Type B pancreatic cell (in vitro differentiated cells): ENCODE measurements around the gene ZC3H7B. TPM values are rescaled to one million over a fixed set of nuclear protein-coding genes. Genes with fewer than 3 reads are reported as not detected.

ENCODE experiments used
- DNase-seq: peaks from one replicate; pipeline ENCODE4 v3.0.0; 2021; ENCODE audit warnings: mixed read lengths; ENCODE audit not compliant: unreplicated experiment; ENCODE audit errors: extremely low spot score
- H3K27ac Mint-ChIP-seq: 2 replicates; pipeline ENCODE4 v1.8.0; 2021; ENCODE audit warnings: mild to moderate bottlenecking, mixed read lengths
- H3K27me3 Mint-ChIP-seq: 2 replicates; pipeline ENCODE4 v1.8.0; 2021; ENCODE audit warnings: mixed read lengths
- H3K36me3 Mint-ChIP-seq: 2 replicates; pipeline ENCODE4 v1.8.0; 2021; ENCODE audit warnings: mixed read lengths
- H3K4me1 Mint-ChIP-seq: one replicate; pipeline ENCODE4 v1.8.0; 2021; ENCODE audit warnings: mixed read lengths; ENCODE audit not compliant: unreplicated experiment
- H3K4me3 Mint-ChIP-seq: 2 replicates; pipeline ENCODE4 v1.8.0; 2021; ENCODE audit warnings: mild to moderate bottlenecking, mixed read lengths
- H3K9me3 Mint-ChIP-seq: 2 replicates; pipeline ENCODE4 v1.8.0; 2021; ENCODE audit warnings: mixed read lengths
- total RNA-seq: library from RNA; stranded (reverse); gene quantifications from 2 replicates; pipeline ENCODE4 v1.2.1, GENCODE V29; 2021; ENCODE audit warnings: low replicate concordance
- TF ChIP-seq, protein P1 (sequence below): fragments of 200-600 bp; sonication (generic); conservative IDR thresholded peaks from 2 replicates; pipeline ENCODE4 v1.5.0; 2021; ENCODE audit warnings: antibody characterized with exemption, mild to moderate bottlenecking

ZC3H7B gene
- total RNA-seq, 1 donor from 2014 or later: 74.3 TPM

DNA sequence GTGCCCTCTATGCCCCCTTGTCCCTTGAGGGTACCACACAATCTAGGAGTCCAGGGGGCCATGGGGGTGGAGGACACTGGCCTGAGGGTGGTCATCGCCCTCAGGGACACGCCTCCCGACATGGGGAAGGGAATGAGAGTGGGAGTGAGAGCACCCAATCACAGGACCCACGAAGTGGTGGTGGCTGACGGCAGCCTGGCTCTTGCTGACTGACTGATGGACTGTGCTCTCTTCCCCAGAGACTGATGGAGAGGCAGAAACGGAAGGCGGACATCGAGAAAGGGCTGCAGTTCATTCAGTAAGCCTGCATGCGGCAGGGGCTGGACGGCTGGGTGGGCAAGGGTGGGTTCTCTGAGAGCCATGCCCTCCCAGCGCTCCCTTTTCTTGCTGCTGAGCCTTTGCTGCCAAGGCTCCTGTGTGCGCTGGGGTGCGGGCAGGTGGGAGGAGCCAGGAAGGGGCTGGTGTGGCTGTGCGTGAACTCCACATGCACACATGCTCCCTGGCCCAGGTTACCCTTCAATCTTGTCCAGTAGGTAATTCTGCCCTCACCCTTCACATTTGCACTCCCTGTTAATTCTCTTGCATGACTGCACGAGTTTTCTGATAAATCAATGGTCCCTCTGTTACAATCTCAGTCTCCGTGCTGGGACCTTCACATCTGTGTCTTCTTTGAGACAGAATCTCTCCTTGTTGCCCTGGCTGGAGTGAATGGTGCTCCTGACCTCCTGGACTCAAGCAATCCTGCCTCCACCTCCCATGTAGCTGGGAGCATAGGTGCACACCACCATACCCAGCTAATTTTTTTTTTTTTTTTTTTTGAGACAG lies 19.3 kb downstream of the ZC3H7B start:
- peaks cover 6% of the 10 kb centered on the region for H3K4me1 Mint-ChIP-seq
- no peaks in the 10 kb centered on the region for H3K27me3 Mint-ChIP-seq
- TF ChIP-seq, protein P1, sequence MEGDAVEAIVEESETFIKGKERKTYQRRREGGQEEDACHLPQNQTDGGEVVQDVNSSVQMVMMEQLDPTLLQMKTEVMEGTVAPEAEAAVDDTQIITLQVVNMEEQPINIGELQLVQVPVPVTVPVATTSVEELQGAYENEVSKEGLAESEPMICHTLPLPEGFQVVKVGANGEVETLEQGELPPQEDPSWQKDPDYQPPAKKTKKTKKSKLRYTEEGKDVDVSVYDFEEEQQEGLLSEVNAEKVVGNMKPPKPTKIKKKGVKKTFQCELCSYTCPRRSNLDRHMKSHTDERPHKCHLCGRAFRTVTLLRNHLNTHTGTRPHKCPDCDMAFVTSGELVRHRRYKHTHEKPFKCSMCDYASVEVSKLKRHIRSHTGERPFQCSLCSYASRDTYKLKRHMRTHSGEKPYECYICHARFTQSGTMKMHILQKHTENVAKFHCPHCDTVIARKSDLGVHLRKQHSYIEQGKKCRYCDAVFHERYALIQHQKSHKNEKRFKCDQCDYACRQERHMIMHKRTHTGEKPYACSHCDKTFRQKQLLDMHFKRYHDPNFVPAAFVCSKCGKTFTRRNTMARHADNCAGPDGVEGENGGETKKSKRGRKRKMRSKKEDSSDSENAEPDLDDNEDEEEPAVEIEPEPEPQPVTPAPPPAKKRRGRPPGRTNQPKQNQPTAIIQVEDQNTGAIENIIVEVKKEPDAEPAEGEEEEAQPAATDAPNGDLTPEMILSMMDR: no peak
- no peak for DNase-seq
- no peak overlapping the region for H3K4me3 Mint-ChIP-seq
- H3K9me3 Mint-ChIP-seq: no peaks in the 10 kb centered on the region
- peak overlapping the region; percentile 46 for H3K27ac Mint-ChIP-seq
- peaks cover 15% of the 10 kb centered on the region for H3K36me3 Mint-ChIP-seq

DNA sequence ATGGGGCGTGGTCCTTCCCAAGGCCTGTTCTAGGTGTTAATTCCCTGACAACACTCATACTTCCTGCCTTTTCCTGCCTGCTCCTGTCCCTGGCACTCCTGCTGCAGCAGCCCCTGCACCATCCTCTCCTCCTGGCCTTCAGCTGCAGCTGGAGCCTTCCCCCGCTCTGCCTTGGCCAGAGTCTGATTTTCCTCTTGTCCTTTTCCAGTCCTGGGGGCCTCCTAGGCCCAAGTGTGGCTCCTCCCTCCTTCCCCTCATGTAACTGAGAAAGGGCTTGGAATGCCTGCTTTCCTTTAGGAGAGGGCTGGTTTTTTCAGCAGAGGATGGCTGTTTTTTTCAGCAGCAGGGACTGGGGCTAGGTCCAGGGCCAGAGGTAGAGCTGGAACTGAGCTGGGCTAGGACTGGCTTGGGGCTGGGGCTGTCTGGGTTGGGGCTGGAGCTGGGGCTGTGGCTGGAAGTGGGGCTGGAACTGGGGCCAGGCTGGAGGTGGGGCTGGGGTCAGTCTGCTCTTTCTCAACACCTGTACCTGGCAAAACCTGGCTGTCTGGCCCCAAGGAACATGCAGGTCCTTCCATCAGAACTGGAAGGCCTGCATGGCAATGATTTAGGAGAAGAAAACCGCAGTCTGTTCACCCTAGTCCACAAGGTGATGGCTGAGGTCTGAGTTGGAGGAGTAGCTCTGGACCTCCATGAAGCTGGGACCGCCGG lies 23.6 kb downstream of the ZC3H7B start:
- Mint-ChIP-seq H3K4me1 (no peaks in the 10 kb centered on the region), H3K27me3 (no peaks in the 10 kb centered on the region), H3K36me3 (peaks cover 14% of the 10 kb centered on the region), H3K4me3 (no peak overlapping the region), H3K27ac (no peak overlapping the region), H3K9me3 (no peaks in the 10 kb centered on the region)
- TF ChIP-seq, protein P1: no peak
- no peak for DNase-seq

DNA sequence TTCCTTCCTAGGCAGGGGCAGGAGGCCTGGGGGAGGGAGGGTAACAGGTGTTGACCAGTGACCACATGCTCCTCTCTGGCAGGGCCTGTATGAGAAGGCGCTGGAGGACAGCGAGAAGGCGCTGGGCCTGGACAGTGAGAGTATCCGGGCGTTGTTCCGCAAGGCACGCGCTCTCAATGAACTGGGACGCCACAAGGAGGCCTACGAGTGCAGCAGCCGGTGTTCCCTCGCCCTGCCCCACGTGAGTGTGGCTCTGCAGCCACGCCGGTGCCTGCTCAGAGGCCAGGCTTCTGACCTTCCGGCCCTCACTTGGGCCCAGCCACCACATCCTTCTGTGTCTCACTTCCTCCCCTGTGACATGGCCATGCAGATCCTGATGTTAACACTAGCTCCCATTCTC lies 25.8 kb downstream of the ZC3H7B start:
- no peaks in the 10 kb centered on the region for H3K9me3 Mint-ChIP-seq
- H3K4me3 Mint-ChIP-seq: no peak overlapping the region
- H3K36me3 Mint-ChIP-seq: peaks cover 15% of the 10 kb centered on the region
- H3K4me1 Mint-ChIP-seq: no peaks in the 10 kb centered on the region
- no peak overlapping the region for H3K27ac Mint-ChIP-seq
- TF ChIP-seq, protein P1: no peak
- no peaks in the 10 kb centered on the region for H3K27me3 Mint-ChIP-seq
- no peak for DNase-seq

DNA sequence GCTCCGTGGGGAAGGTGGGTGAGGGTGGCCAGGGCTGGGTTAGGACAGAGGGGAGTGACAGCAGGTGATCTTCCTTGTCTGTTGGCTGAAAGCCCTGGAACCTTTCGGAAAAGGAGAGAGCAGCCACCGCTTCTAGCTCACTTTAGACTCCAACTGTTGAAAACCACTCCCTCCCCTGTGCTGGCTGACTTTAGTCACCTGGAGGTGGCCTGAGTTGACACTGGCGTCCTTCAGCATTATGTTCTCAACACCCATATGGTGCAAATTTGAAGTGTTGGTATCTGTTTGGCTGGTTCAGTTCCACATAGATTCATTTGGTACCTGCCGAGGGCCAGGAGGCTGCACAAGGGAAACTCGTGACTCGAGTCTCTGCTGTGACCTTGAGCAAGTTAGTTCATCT lies 28.8 kb downstream of the ZC3H7B start:
- peaks cover 9% of the 10 kb centered on the region for H3K36me3 Mint-ChIP-seq
- H3K4me3 Mint-ChIP-seq: no peak overlapping the region
- H3K4me1 Mint-ChIP-seq: no peaks in the 10 kb centered on the region
- no peak for DNase-seq
- TF ChIP-seq, protein P1: no peak
- H3K27me3 Mint-ChIP-seq: no peaks in the 10 kb centered on the region
- no peak overlapping the region for H3K27ac Mint-ChIP-seq
- H3K9me3 Mint-ChIP-seq: no peaks in the 10 kb centered on the region

DNA sequence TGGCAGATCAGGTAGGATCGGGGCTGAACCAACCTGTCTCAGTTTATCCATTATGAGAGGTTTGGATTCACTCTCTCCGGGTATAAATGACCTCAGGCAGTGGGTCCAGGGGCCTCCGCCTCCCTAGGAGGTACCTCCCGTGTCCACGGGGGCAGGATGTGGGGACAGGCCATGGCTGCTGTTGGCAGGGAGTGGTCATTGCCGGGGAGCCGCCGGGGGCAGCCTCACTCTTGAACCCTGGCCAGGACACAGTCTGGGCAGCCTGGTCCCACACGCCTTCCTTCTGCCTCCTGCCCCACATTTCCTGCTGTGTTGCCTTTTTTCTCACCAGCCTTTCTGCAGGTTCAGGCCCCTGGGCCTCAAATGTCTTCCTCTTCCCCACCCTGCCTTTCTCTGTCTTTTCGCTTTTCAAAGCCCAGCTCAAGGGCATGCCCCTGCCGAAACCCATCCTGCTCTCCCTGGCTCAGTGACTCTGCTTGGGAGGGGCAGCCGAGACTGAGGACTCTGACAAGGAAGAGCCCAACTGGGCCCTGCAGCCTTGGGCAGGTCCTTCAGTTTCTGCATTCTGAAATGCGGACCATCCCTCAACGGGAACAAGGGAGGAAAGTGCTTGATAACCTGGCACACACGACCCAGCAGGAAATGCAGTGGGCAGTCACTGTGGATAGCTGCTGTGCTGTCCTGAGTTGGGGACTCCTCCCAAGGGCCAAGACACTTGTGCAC lies 31.1 kb downstream of the ZC3H7B start:
- Mint-ChIP-seq H3K9me3 (no peaks in the 10 kb centered on the region), H3K27ac (peak overlapping the region; percentile 58), H3K4me1 (no peaks in the 10 kb centered on the region), H3K4me3 (no peak overlapping the region), H3K36me3 (peaks cover 14% of the 10 kb centered on the region), H3K27me3 (no peaks in the 10 kb centered on the region)
- DNase-seq: no peak
- TF ChIP-seq, protein P1: no peak
